ENCODE results near the gene EPB41. TPM values are rescaled to one million over a fixed set of nuclear protein-coding genes. Genes with fewer than 3 reads are reported as not detected.
A peak's percentile ranks its signal among the peaks of the same experiment; 100 is the strongest.

Gene EPB41
- total RNA-seq, 1 donor from 2014 or later, result 15.5 TPM

DNA sequence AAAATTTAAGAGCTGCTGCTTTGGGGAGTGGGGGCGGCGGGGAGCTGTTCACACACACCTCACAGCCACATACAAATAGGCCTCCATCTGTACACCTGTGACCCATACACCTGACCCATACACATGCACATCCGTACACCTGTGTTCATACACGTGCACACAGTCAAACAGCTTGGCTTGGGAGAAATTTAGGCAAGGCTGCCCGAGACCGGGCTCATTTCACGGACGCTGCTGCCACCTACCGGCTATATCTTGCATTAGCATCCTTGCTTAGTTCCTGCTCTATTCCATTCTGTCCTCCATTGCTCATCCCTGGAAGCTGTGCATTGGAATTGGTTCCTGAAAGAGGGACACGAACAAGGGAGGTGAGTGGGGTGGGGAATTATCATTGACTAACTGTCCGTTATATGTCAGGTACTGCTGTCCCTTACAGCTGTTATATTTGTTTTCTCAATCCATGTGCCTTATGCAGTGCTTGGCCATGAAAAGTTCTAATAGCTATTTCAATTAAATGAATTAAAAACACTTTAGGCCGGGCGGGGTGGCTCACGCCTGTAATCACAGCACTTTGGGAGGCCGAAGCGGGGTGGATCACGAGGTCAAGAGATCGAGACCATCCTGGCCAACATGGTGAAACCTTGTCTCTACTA is 37.1 kb upstream of the EPB41 start:
- DNase-seq (ENCODE audit: low read depth), result no peak
- H3K4me3 ChIP-seq (ENCODE audit: low read depth, low read length), result no peak overlapping the region
- TF ChIP-seq, protein P1, sequence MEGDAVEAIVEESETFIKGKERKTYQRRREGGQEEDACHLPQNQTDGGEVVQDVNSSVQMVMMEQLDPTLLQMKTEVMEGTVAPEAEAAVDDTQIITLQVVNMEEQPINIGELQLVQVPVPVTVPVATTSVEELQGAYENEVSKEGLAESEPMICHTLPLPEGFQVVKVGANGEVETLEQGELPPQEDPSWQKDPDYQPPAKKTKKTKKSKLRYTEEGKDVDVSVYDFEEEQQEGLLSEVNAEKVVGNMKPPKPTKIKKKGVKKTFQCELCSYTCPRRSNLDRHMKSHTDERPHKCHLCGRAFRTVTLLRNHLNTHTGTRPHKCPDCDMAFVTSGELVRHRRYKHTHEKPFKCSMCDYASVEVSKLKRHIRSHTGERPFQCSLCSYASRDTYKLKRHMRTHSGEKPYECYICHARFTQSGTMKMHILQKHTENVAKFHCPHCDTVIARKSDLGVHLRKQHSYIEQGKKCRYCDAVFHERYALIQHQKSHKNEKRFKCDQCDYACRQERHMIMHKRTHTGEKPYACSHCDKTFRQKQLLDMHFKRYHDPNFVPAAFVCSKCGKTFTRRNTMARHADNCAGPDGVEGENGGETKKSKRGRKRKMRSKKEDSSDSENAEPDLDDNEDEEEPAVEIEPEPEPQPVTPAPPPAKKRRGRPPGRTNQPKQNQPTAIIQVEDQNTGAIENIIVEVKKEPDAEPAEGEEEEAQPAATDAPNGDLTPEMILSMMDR (conservative IDR thresholded peaks at IDR 0.05; ENCODE audit: low read depth, low read length), result peak; percentile 93

DNA sequence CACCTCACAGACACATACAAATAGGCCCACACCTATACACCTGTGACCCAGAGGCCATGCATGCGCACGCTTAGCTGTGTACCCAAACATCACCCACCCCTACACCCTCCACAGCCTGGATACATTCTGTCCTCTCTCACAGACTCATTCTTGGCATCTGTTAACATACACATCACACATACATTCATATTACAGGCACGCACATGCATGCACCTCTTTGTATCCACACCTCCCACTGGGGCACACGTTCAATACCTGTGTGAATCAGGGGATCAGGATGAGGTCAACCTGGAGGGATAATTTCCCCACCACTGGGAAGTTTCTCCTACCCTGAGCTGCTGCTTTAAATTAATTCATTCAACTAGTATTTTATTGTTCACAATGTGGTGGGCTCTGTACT is 35.6 kb upstream of the EPB41 start:
- TF ChIP-seq, protein P1 (conservative IDR thresholded peaks at IDR 0.05; ENCODE audit: low read depth, low read length), result no peak
- no peak overlapping the region for H3K4me3 ChIP-seq (ENCODE audit: low read depth, low read length)
- no peak for DNase-seq (ENCODE audit: low read depth)

DNA sequence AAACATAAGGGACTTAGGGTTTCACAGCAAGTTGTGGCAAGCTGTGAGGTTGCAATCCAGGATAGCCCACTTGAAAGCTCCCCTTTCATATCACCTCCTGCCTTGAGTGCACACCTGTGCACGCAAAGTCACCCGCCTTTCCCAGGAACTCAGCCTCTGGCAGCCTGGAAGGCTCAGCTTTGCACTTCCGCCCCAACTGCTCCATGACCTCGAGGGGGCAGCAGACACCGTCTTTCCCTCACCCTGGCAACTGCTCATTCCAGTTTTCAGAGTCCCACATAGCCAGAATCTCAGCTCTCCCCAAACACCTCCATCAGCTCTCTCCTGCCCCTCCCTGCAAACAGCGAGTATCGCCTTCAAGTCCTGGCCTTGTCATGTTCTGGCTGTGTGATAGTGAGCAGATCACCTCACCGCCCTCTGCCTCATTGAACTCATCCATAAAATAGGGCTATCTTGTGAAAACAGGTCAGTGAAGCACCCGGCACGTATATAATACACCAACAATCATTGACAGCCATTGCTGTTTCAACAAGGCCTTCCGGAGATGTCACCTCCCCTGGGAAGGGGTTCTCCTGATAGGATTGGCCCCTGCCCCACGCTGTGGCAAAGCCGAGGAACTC is 32.2 kb upstream of the EPB41 start:
- TF ChIP-seq, protein P1 (conservative IDR thresholded peaks at IDR 0.05; ENCODE audit: low read depth, low read length), result peak; percentile 98
- H3K4me3 ChIP-seq (ENCODE audit: low read depth, low read length), result no peak overlapping the region
- no peak for DNase-seq (ENCODE audit: low read depth)

DNA sequence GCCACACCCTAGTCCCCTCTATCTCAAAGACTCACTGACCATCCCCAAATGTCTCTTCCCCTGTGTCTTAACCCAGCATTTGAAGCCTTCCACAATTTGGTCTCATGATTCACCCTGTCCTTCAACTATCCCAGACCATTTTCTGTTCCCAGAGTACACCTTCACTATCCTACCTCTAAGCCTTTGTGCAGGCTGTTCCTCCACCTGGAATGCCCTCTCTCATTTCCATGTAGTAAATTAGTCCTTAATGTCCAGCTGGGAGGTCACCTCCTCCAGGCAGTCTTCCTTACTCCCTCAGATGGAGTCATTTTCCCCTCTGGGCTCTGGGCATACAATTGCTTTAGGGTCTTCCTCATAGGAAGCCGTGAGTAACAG is 31.1 kb upstream of the EPB41 start:
- no peak for DNase-seq (ENCODE audit: low read depth)
- TF ChIP-seq, protein P1 (conservative IDR thresholded peaks at IDR 0.05; ENCODE audit: low read depth, low read length), result no peak
- H3K4me3 ChIP-seq (ENCODE audit: low read depth, low read length), result no peak overlapping the region

DNA sequence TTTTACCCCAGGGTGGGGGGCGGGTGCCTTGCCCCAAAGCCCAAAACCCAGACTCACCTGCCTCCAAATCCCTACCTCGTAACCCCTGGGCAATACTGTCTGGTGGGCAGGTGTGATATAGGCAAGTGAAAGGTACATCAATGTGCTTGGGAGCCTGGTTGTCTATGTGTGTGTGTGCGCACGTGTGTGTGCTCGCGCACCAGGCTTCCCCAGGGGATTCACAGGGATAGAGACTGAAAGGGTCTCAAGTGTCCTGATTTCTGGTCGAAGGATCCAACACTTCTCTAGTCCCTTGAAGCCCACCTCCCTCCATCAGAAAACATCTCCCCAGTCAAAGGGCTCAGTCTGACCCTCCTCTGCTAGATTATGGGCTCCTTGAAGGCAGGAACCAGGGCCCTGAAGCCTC is 28.9 kb upstream of the EPB41 start:
- no peak overlapping the region for H3K4me3 ChIP-seq (ENCODE audit: low read depth, low read length)
- DNase-seq (ENCODE audit: low read depth), result no peak
- TF ChIP-seq, protein P1 (conservative IDR thresholded peaks at IDR 0.05; ENCODE audit: low read depth, low read length), result no peak

DNA sequence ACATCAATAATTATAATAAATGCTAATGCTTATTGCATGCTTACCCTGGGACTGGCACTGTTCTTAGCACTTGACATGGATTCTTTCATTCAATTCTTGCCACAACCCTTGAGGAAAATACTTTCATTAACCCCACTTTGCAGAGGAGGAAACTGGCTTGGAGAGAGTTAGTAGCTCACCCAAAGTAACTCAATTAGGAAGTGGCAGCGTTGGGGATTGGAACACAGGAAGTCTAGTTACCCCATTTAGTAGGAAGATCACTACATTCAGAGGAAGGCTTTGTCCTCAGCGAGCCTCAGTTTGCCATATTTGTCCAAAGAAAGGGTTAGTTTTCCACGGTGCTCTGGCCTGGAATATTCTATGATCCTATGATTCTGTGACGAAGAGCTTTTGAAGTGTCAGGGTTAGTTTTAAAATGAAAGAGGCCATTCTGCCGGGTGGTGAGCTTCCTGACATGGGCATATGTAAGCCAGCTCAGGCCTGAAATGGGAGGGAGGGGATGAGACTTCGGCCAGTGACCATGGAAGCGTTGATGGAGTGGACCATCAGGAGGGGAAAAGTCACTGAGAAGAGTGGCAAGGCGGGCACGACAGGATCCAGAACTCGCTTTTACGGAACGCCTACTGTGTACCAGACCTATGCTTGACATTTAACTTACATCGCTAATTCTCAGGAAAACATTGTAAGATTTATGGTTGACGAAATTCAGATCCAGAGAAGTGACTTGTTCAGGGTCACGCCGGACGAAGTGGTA is 28.2 kb upstream of the EPB41 start:
- H3K4me3 ChIP-seq (ENCODE audit: low read depth, low read length), result peak overlapping the region; percentile 100
- no peak for DNase-seq (ENCODE audit: low read depth)
- TF ChIP-seq, protein P1 (conservative IDR thresholded peaks at IDR 0.05; ENCODE audit: low read depth, low read length), result no peak
